ENCODE results near the gene FOXA2. TPM values are rescaled to one million over a fixed set of nuclear protein-coding genes. Genes with fewer than 3 reads are reported as not detected.
"Not testable (repeated sequence)": the region's sequence is repeated elsewhere in the genome, so short reads cannot be mapped to it uniquely, and the experiment has no call there.

FOXA2 gene
- total RNA-seq (2014; rRNA removed): not detected in 2 replicates
- polyA plus RNA-seq (2012): not detected

DNA sequence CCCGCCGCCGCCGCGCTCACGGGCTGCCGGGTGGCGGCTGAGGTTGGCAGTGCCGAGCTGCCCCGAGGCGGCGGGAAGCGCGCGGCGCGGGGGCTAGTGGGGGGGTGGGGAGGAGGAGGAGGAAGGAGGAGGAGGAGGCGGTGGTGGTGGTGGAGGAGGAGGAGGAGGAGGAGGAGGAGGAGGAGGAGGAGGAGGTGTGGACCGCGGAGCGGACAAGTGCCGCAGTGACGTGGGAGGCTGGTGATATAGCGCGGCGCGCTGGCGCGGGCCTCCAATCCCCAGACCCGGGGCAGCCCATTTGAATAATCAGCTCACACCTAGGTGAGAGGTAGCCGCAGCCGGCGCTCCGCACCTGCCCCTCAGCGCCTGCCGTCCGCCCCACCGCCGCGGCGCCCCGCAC is at the start of gene FOXA2:
Gene FOXA2, minus strand, starts transcription at position 51 of the 400 bp plus-strand sequence. CDS start 294 bp downstream, outside the sequence.
- DNase-seq (ENCODE audit: low read depth): no peak

DNA sequence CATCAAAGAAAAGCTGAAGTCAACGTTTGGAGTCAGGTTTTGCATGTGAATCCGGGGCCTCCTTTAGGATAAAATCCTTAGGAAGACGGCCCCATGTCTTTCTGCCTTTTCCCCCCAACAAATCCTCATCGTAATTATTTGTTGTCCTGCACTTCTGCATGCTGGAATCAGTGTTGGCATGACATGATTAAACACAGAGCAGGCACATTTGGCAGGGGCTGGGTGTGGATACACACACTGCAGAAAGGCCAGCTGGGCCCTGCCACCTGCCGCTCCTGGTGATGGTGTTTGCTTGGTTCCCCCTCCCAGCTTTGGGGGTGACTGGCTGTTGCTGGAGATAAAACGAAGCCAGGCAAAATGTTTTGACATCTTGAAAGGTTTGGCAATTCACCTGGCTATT is 46.3 kb upstream of the FOXA2 start:
- DNase-seq (ENCODE audit: low read depth): no peak

DNA sequence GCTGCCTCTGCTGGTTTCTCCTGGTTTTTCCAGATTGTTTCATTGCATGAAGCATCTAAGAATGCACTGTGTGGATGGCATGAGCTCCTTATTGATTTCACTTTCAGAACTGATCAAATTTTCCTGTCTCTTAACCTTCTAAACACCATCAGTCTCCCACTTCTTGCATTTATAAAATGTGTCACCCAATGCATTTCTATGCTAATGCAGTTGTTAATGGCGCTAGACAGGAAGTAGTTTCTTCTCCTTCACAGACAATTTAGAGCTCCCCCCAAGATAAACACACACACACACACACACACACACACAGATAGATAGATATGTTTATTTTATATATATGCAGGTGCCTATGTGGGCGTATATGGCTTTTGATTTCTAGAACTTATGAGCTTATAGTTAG is 45.6 kb upstream of the FOXA2 start:
- no peak for DNase-seq (ENCODE audit: low read depth)

DNA sequence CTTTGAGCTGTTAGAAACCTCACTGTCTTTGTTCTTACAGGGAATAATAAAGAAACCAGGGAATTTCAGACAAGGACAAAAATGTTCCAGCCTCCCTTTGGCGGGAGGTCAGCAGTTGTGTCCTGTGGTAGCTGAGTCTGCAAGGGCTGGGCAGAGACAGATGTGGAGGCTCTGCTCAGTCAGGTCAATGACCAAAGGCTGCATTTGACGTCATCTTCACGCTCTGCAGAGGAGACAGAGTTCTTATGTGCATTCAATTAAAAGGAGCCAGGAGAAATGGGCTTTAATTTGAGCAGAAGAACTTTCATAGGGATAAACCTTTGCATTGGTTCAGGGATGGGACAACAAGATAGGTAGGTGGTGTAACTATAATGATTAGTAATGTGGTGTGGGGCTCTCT is 45.1 kb upstream of the FOXA2 start:
- no peak for DNase-seq (ENCODE audit: low read depth)

DNA sequence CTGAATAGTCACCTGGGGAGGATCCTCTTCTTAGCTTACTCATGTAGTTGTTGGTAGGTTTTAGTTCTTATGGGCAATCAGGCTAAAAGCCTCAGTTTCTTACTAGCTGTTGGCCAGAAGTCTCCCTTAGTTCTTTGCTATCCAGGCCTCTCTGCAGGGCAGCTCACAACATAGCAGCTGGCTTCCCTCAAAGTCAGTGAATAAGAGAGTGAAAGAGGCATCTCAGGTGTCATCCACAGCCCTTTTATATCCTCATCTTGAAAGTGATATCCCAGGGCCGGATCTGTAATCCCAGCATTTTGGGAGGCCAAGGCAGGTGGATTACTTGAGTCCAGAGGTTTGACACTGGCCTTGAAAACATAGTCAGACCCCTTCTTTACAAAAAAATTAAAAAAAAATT is 42.1 kb upstream of the FOXA2 start:
- DNase-seq (ENCODE audit: low read depth): no peak

DNA sequence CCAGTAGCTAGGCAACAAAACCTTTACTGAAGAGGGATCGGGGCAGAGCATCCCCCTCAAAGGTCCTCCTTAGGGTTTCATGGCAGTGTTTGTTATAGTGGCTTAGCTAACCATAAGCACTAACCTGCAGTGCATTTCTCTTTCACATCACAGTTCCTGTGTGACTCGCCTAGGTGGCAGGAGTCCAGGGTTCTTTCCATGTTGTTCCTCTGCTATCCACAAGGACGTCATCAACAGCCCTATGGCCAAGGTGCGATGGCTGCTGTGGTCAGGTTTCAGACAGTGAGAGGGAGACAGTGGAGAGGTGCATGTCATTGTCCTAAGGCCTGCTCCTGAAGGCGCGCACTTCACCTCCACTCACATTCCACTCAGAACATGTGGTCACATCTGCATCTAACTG is 38.8 kb upstream of the FOXA2 start:
- no peak for DNase-seq (ENCODE audit: low read depth)

DNA sequence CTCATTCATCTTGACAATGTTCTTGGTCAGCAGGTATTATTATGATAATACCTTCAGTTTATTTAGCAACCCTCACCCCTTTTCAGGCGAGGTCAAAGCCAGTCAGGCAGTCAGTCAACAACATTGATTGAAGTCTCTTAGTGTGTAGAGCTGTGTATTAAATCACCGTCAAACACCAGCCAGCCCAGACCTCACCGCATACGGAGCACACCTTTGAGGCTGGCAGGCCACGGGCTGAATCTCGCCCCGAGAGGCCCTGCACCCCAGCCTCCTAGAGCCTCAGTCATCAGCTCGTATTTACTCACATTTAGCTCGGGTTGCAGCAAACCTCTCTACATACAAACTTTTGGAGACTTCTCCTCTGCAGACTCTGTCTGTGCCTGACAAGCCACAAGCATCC is 36.0 kb upstream of the FOXA2 start:
- no peak for DNase-seq (ENCODE audit: low read depth)

DNA sequence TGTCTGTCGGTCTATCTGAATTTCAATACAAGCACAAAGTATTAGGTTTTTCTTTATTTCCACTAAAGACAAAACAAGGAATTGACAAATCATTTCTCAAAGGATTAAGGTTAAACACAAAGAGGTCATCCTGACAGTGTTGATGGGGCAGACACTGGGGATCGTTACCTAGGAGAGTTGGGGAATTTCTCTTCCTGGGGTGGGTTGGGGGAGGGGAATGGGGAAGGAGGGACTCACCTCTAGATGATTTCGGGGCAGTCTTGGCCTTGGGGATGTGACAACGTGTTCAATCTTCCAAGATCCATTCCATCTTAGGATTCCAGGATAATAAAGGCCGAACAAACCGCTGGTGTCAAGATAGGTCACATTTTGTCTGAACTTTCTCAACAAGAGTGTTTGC is 35.4 kb upstream of the FOXA2 start:
- DNase-seq (ENCODE audit: low read depth): no peak

DNA sequence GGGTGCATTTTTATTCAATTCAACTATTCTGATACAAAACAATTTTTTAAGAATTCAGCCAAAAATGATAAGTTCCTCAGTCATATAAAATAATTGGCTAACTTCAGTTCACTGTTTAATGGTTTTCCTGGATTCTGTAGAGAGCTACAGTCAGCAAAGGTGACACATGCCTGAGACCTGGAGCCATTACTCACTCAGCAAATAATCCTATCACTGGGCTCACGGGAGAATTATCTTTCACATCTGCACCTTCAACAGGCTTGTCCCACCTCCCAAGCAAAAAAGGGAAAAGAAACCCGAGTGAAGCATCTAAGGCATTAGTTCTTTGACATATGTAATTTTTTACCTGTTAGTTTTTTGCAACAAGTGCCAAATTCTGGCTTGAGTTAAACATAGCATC is 34.9 kb upstream of the FOXA2 start:
- DNase-seq (ENCODE audit: low read depth): no peak

DNA sequence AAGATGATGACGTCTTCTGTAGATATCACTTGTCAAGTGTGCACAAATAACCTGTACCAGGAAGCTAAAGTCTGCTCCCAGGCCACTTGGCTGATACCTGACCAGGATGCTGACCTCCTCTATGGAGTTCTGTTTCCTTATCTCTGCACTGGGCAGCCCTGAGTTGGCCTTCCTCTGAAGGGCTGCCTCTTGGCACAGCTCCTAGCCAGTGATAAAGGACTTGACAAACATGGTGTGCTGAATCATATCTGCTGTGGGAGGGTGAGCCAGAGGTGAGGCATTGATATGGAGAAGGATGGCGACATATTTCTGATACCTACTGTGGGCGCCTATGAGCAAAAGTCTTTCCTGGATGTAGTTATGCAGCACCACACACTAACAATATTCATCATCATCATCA is 32.8 kb upstream of the FOXA2 start:
- DNase-seq (ENCODE audit: low read depth): no peak

DNA sequence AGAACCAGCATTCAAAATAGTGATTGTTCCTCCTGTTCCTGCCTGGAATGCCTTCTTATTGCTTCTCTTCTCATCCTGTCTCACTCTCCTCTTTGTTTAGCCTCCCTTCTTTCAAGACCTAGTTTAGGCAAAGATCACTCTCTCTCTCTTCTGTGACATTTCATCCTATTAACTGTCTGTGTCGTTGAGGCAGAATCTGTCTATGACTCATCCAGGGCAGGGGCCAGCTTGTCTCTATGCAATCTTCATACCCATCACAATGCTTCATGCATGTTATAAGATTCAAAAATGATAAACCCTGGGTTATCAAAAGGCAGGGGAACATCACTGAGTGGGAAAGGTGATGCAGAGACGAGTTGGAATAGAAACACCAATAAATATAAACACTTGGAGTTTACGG is 32.2 kb upstream of the FOXA2 start:
- DNase-seq (ENCODE audit: low read depth): no peak

DNA sequence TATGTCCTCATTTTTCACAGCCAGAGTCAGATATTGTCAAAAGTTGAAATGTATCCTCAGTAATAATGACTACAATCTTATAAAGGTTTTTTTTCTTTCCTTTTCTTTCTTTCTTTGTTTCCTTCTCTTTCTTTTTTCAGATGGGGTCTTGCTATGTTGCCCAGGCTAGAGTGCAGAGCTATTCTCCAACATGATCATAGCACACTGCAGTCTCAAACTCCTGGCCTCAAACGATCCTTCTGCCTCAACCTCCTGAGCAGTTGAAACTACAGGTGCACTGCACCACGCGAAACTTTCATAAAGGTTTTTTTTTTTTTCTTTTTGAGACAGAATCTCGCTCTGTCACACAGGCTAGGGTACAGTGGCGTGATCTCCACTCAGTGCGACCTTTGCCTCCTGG is 31.1 kb upstream of the FOXA2 start:
- DNase-seq (ENCODE audit: low read depth): no peak

DNA sequence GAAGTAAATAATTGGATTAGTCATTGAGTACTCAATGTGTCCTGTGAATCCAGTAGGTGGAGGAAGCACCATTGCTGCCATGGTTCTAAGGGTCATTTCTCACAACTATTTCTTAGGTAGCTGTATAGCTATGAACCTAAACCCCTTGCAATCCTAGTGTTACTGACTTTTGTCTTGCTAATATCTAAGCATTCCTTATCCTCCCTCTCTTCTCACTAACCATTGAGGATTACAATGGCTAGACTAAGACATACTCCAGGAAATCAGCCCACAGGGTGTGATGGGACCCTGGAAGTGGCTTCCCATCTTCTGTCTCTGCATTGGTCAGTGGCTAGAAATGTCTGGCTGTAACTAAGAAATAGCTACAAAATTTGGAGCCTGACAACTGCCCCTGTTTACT is 27.3 kb upstream of the FOXA2 start:
- no peak for DNase-seq (ENCODE audit: low read depth)

DNA sequence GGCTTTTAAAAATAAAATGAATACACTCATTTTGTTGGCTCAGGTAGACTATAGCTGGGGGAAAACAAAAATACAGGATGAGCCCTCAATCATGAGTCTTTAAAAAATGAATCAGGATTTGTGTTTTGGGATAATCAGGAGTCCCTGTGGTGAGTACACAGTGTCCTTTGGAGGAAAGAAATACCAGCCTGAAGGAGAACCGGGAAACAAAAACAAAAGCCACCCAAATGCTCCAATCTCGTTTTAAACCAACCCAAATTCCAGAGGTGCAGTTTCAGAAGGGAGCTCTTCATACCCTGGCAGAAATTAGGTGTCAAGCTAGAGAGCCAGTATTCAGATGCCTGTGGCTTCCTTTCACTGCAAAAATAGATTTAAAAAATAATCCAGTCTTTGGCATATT is 23.3 kb upstream of the FOXA2 start:
- DNase-seq (ENCODE audit: low read depth): no peak

DNA sequence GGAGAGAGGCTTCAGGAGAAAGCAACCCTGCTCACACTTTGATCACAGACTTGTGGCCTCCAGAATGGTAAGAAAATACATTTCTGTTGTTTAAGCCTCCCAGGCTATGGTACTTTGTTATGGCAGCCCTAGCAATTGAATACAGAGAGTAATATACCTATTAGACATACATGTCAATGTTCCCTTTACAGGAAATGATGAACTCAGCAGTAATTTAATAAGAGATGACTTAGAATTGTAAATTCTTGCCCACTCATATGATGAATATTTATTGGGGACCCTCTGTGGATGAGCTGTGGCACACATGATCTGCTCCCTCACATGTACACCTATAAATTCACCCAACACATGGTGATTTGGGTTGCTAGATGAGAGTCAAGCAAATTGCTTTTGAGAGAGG is 20.4 kb upstream of the FOXA2 start:
- DNase-seq (ENCODE audit: low read depth): no peak

DNA sequence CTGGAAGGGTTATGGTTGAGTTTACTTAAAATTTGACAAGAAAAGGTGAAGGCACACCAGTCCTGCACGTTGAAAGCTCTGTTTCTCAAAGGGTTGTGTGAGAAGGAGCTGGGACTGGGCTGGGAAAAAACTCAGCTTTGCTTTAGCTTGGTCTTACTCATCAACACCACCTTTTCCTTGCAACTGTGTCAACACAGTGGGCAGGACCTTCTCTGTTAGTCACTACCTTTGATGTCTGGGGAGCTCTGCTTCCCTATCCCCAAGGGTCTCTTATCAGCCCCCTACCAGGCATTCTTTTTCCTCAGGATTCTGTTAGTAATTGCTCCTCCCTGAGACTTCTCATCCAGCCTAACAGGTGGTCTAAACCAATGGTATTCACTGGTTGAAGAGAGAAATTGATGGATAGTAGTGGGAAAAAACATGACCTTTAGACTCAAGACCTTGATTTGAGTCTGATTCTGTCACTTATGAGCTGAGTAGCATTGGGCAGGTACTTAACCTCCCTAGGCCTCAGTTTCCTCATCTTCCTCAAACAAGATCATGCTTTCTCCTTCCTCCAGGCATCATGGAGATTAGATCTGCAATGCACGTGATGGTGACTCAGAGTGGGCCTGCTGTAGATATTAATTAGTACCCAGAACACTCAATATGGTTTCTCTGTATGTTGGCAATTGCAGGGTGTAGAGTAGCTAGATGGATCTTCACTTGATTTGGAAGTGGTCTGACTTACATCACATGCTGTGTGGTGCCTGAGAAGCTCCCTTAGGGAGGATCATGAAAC is 17.2 kb upstream of the FOXA2 start:
- no peak for DNase-seq (ENCODE audit: low read depth)

DNA sequence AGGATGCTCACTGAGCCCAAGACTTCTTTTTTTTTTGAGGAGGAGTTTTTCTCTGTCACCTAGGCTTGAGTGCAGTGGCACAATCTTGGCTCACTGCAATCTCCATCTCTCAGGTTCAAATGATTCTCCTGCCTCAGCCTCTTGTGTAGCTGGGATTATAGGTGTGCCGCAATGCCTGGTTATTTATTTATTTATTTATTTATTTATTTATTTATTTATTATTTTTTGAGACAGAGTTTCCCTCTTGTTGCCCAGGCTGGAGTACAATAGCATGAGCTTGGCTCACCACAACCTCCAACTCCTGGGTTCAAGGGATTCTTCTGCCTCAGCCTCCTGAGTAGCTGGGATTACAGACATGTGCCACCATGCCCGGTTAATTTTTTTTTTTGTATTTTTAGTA is 14.9 kb upstream of the FOXA2 start:
- DNase-seq (ENCODE audit: low read depth): not testable (repeated sequence)

DNA sequence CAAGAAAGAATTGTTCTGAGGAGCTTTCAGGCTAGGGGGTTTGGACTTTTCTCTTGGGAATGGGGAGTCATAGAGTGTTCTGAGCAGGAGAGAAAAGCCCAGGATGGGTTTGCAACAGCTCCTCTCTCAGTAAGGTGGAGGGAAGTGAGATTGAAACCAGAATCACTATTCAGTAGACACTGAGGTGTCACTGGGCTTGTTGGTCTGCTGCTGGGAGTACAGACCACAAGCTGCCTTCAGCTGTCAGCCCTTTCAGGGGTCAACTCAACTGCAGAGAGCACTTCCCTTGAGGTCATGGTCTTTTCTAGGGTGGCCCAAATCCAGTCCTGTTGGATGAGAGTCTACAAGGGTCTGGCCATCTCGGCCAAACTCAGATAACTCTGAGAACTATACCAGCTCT is 12.9 kb upstream of the FOXA2 start:
- DNase-seq (ENCODE audit: low read depth): no peak

DNA sequence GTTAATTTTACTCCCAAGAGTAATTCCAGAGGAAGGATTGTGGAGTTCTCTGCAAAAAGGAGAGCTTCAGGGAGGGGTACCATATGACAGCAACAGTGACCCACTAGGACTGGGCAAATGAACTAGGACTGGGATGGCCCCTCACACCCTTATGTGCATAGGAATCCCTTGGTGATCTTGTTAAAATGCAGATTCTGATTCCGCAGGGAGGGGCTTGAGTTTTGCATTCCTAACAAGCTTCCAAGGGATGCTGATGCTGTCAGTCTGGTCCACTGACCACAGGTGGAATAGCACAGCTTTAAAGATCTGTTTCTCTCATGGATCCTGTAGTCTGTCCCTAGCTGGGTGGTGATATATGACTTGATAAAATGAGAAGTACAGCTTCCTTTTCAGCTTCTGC is 6.3 kb upstream of the FOXA2 start:
- DNase-seq (ENCODE audit: low read depth): no peak

DNA sequence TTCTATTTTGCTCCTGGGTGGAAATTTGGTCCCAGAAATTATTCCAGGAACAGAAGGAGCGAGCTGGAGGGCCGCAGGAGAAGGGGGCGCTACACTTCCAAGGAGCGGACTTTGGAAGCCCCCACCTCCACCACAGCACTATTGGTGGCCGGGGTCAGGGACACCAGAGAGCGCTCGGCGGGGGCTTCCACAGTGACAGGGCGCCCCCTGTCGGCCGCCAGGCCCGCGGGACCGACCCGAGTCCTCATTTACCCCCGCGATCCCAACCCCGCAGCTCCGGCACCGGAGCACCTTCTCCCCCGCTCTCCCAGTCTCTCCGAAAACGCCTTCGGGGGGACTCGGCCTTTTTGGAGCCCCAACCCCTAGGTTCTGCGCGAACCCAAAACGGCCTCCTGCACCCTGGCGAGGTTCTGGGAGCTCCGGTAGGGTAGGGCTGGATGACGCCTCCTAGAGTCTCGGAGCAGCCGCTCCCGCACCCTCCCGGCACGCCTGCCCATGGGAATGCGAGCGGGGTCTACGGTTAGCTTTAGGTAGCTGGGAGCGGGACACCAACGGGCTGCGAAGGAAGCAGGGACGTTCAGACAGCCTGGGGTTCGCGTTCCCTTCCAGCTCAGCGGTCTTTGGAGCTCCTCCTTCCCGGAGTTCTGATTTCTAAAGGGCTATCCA is 2.4 kb upstream of the FOXA2 start:
- peak; percentile 7 for DNase-seq (ENCODE audit: low read depth)

DNA sequence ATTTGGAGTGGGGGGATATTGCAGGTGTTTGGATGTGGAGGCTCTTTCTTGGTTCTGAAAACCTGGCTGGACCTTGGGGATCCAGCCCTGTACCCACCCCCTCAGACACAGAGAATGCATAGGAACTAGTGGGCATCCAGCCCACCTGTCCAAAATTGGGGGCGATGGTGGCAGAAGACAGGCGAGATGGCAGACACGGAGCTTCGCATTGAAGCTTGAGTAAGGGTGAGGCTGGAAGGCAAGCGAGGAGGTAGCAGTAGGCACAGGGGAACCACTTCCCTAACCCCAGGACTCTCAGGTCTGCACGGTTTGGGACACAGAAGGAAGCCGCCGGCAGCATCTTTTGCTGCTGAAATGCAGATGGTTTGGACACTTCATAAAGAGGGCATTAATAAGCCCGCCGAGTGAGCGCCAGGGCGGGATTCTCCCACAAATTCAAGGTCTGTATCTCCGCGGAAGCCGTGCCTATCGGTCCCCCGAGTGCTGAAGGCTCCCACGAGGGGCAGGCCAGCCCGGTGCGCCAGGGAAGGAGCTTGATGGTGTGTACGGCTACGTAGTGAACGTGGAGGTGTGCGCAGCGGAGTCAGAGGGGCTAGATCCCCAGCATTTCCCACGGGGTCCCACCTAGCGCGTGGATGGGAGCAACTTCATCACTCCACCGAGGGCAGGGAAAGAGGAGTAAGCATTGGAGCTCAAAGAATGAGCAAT is 1.6 kb upstream of the FOXA2 start:
- DNase-seq (ENCODE audit: low read depth): no peak

DNA sequence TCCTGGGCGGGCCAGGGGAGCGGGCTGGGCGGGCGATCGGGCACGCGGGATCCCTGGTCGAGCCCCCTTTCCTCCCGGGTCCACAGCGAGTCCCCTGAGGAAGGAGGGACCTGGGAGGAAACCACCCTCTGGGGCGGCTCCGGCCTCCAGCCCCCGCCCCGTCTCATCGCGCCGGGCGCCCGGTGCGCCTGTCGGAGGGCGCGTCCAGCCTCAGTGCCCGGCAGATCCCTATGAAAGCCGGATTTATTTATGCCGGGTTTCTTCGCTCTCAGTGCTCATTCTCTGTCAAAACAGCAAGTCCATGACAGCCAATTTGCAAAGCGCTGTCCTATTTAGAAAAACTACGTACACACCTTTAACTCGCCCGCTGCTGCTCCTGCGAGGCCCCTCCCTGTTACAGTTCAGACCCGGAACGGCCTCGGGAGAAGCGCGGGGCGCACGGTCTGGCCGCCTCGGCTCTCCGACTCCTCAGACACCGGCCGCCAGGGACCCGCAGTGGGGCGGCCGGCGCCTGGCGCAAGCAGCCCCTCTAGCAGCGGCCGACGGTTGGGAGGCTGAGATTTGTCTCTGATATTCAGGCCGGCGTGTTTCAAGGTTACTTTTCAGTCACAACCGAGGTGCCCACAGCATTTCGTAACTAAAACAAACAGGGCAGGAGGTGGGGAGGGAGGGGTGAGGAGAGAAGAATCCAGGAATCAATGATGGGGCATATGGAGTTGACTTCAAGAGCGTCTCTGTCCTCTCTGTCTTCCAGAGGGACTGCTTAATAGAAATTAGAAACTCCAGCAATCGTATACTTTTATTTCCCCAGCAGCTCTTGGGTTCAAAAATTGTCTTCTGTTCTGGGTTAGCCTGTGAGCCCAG is 782 bp upstream of the FOXA2 start:
- no peak for DNase-seq (ENCODE audit: low read depth)
